CD14-positive monocyte (primary cell): ENCODE results near the gene ABCC4. TPM values are rescaled to one million over a fixed set of nuclear protein-coding genes. Genes with fewer than 3 reads are reported as not detected.

Source experiments
- DNase-seq, 3 donors: peaks; one replicate each; pipeline ENCODE4 v3.0.0-alpha.2; 2011 to 2022
- H2AFZ ChIP-seq: 2 replicates; pipeline ENCODE4 v1.6.0; 2012; ENCODE audit warnings: mild to moderate bottlenecking, low read depth, low read length, inconsistent platforms; ENCODE audit not compliant: insufficient read depth, poor library complexity, severe bottlenecking
- H3K27ac ChIP-seq, 2 donors: 1 replicate in 1 of 2; 2 replicates in 1 of 2; pipeline ENCODE4 v1.5.1; 2012 to 2013; ENCODE audit warnings: low read length in 2 of 2, control low read depth in 1 of 2, inconsistent platforms in 1 of 2, low read depth in 1 of 2, mild to moderate bottlenecking in 1 of 2
- H3K27me3 ChIP-seq, 2 donors: one replicate each; pipeline versions ENCODE4 v1.6.0 to v1.6.1; 2011 to 2013; ENCODE audit warnings: low read length in 2 of 2; ENCODE audit not compliant: control insufficient read depth in 2 of 2, insufficient read depth in 2 of 2
- H3K36me3 ChIP-seq, 2 donors: replicated peaks in 1 of 2; 1 replicate in 1 of 2; 2 replicates in 1 of 2; pipeline versions ENCODE4 v1.5.1 to v1.6.1; 2012 to 2013; ENCODE audit warnings: low read length in 2 of 2, control low read depth in 1 of 2, inconsistent platforms in 1 of 2, mild to moderate bottlenecking in 1 of 2; ENCODE audit not compliant: insufficient read depth in 2 of 2, control insufficient read depth in 1 of 2
- H3K4me1 ChIP-seq, 2 donors: 1 replicate in 1 of 2; 2 replicates in 1 of 2; pipeline versions ENCODE4 v1.5.1 to v1.6.1; 2012 to 2013; ENCODE audit warnings: low read length in 2 of 2, control low read depth in 1 of 2, inconsistent platforms in 1 of 2, mild to moderate bottlenecking in 1 of 2, moderate library complexity in 1 of 2; ENCODE audit not compliant: insufficient read depth in 2 of 2, control insufficient read depth in 1 of 2
- H3K4me2 ChIP-seq: replicated peaks from 2 replicates; pipeline ENCODE3; 2012; ENCODE audit warnings: low read length, moderate library complexity, mild to moderate bottlenecking; ENCODE audit not compliant: poor library complexity, severe bottlenecking; ENCODE audit errors: extremely low read depth
- H3K4me3 ChIP-seq, 3 experiments: fragments of 200-600 bp in 1 of 3; sonication (generic) in 1 of 3; replicated peaks in 1 of 3; 1 replicate in 2 of 3; 2 replicates in 1 of 3; pipeline ENCODE4 v1.5.1; 2011 to 2013; ENCODE audit warnings: low read length in 3 of 3, mild to moderate bottlenecking in 3 of 3, control low read depth in 2 of 3, low read depth in 2 of 3, inconsistent platforms in 1 of 3, moderate library complexity in 1 of 3
- H3K79me2 ChIP-seq: 2 replicates; pipeline ENCODE4 v1.6.0; 2012; ENCODE audit warnings: mild to moderate bottlenecking, control low read depth, inconsistent platforms, low read length, moderate library complexity; ENCODE audit not compliant: insufficient read depth
- H3K9ac ChIP-seq: 2 replicates; pipeline ENCODE4 v1.6.0; 2017; ENCODE audit warnings: low read length, mild to moderate bottlenecking; ENCODE audit not compliant: insufficient read depth, poor library complexity, severe bottlenecking
- H3K9me3 ChIP-seq, 2 donors: replicated peaks in 1 of 2; 1 replicate in 1 of 2; 2 replicates in 1 of 2; pipeline versions ENCODE4 v1.5.1 to v1.6.1; 2012 to 2013; ENCODE audit warnings: low read length in 2 of 2, control low read depth in 1 of 2; ENCODE audit not compliant: control insufficient read depth in 1 of 2, insufficient read depth in 1 of 2
- H4K20me1 ChIP-seq: 2 replicates; pipeline ENCODE4 v1.6.0; 2012; ENCODE audit warnings: mild to moderate bottlenecking, low read length, control low read depth, moderate library complexity; ENCODE audit not compliant: insufficient read depth
- H3K27ac Mint-ChIP-seq, 7 donors: one replicate each; pipeline ENCODE4 v1.8.0; 2020; ENCODE audit warnings: mild to moderate bottlenecking in 7 of 7, mixed read lengths in 7 of 7, moderate library complexity in 6 of 7, inconsistent platforms in 2 of 7
- H3K27me3 Mint-ChIP-seq, 3 donors: one replicate each; pipeline ENCODE4 v1.8.0; 2021 to 2022; ENCODE audit warnings: low read depth in 3 of 3, mild to moderate bottlenecking in 3 of 3, mixed read lengths in 3 of 3, moderate library complexity in 3 of 3, inconsistent platforms in 1 of 3
- H3K36me3 Mint-ChIP-seq, 2 donors: one replicate each; pipeline ENCODE4 v1.8.0; 2020; ENCODE audit warnings: mixed read lengths in 2 of 2, inconsistent platforms in 1 of 2, mild to moderate bottlenecking in 1 of 2
- H3K4me1 Mint-ChIP-seq: one replicate; pipeline ENCODE4 v1.8.0; 2020; ENCODE audit warnings: mild to moderate bottlenecking, mixed read lengths
- H3K4me3 Mint-ChIP-seq, 2 donors: one replicate each; pipeline ENCODE4 v1.8.0; 2020; ENCODE audit warnings: mild to moderate bottlenecking in 2 of 2, mixed read lengths in 2 of 2, moderate library complexity in 1 of 2
- H3K9me3 Mint-ChIP-seq, 7 donors: one replicate each; pipeline ENCODE4 v1.8.0; 2020 to 2022; ENCODE audit warnings: mixed read lengths in 7 of 7, mild to moderate bottlenecking in 6 of 7, moderate library complexity in 6 of 7, inconsistent platforms in 2 of 7
- CTCF ChIP-seq: fragments of 200-600 bp; IDR thresholded peaks from one replicate; pipeline ENCODE4 v1.8.0; 2022; ENCODE audit warnings: antibody characterized with exemption, mild to moderate bottlenecking
- WGBS: methylation state at CpG from one replicate; pipeline ENCODE4 v1.1.5; 2013; ENCODE audit warnings: missing lambda C conversion rate; ENCODE audit not compliant: insufficient coverage; 5-methylcytosine and 5-hydroxymethylcytosine counted together
- intact Hi-C, 2 donors: fragments of 100-400 bp; cut with micrococcal nuclease; formaldehyde crosslinking; loops; one replicate each; pipeline versions ENCODE4 v1.15.0 to v1.15.1; 2023
- polyA plus RNA-seq, 3 donors: library from polyadenylated mRNA; depleted of rRNA in 1 of 3; unstranded in 2 of 3; stranded (reverse) in 1 of 3; fragments of 300-500 nt in 2 of 3; fragments of >200 nt in 1 of 3; fragmentation: Illumina TruSeq in 2 of 3; gene quantifications; 1 replicate in 2 of 3; 2 replicates in 1 of 3; pipeline ENCODE4 v1.2.3, GENCODE V29; 2012 to 2021

The ABCC4 gene
- polyA plus RNA-seq, 3 donors = 0.96 to 2.5 (median 1.7) TPM

- Histone ChIP-seq H3K27me3 (peaks cover 0 to 5% of the 10 kb centered on the region in 2 donors), H2AFZ (no peak overlapping the region), H3K79me2 (no peaks in the 10 kb centered on the region), H3K9me3 (no peaks in the 10 kb centered on the region), H3K4me2 (no peak overlapping the region), H4K20me1 (no peaks in the 10 kb centered on the region), H3K4me1 (no peaks in the 10 kb centered on the region), H3K27ac (no peak overlapping the region), H3K36me3 (no peaks in the 10 kb centered on the region), H3K9ac (no peak overlapping the region), H3K4me3 (no peak overlapping the region)
- no peak for TF ChIP-seq CTCF
- no peak for DNase-seq
- Mint-ChIP-seq H3K9me3 (peaks cover 0 to 4% (median 2%) of the 10 kb centered on the region in 7 donors), H3K4me3 (no peak overlapping the region), H3K27me3 (peaks cover 5 to 16% (median 10%) of the 10 kb centered on the region in 3 donors), H3K27ac (no peak overlapping the region), H3K36me3 (no peaks in the 10 kb centered on the region), H3K4me1 (no peaks in the 10 kb centered on the region)
- intact Hi-C loops = no loop called here
Measured at GRCh38 chr13:94997126-94997525, 304.1 kb downstream of the ABCC4 start.

GRCh38 chr13:94996445-94996844 lies 304.8 kb downstream of the ABCC4 start:
- Histone ChIP-seq H3K27ac (no peak overlapping the region), H2AFZ (no peak overlapping the region), H3K27me3 (no peaks in the 10 kb centered on the region), H3K4me2 (no peak overlapping the region), H3K36me3 (no peaks in the 10 kb centered on the region), H3K9me3 (no peaks in the 10 kb centered on the region), H3K4me1 (no peaks in the 10 kb centered on the region), H4K20me1 (no peaks in the 10 kb centered on the region), H3K79me2 (no peaks in the 10 kb centered on the region), H3K9ac (no peak overlapping the region), H3K4me3 (no peak overlapping the region)
- H3K4me1 Mint-ChIP-seq = no peaks in the 10 kb centered on the region
- no CpG with 5 or more reads among the region's 1 CpG for WGBS
- no peak for DNase-seq
- H3K36me3 Mint-ChIP-seq = no peaks in the 10 kb centered on the region
- TF ChIP-seq CTCF = no peak
- intact Hi-C loops = no loop called here
- H3K4me3 Mint-ChIP-seq = no peak overlapping the region
- H3K27ac Mint-ChIP-seq = no peak overlapping the region
- peaks cover 0 to 4% (median 2%) of the 10 kb centered on the region in 7 donors for H3K9me3 Mint-ChIP-seq
- peaks cover 2 to 13% (median 6%) of the 10 kb centered on the region in 3 donors for H3K27me3 Mint-ChIP-seq
